AG04449 (cell line): ENCODE measurements around the gene FBXL17.

Source experiments
- CTCF ChIA-PET: fragments of 350-600 bp; formaldehyde crosslinking; extraction: SDS; loops from one replicate; lab custom pipeline; 2021; ENCODE audit warnings: antibody characterized with exemption; lab: Yijun Ruan, JAX
- POLR2A ChIA-PET: fragments of 400-600, 350-600 bp; formaldehyde crosslinking; extraction: SDS; loops from one replicate; lab custom pipeline; 2020; ENCODE audit warnings: antibody characterized with exemption, inconsistent platforms; lab: Yijun Ruan, JAX
- DNase-seq: peaks from one replicate; pipeline ENCODE4 v3.0.0-alpha.2; 2010; ENCODE audit warnings: low read depth, low spot score
- H3K4me3 ChIP-seq: 2 replicates; pipeline ENCODE4 v1.5.1; 2011; ENCODE audit warnings: low read depth, mild to moderate bottlenecking, control low read depth, low read length
- TF ChIP-seq, protein P1 (sequence below): IDR thresholded peaks from one replicate; pipeline ENCODE4 v1.5.1; 2011; ENCODE audit warnings: mild to moderate bottlenecking, moderate library complexity, low read length, control low read depth, inconsistent platforms; ENCODE audit not compliant: insufficient read depth; ENCODE audit errors: missing control alignments

The FBXL17 gene

DNA sequence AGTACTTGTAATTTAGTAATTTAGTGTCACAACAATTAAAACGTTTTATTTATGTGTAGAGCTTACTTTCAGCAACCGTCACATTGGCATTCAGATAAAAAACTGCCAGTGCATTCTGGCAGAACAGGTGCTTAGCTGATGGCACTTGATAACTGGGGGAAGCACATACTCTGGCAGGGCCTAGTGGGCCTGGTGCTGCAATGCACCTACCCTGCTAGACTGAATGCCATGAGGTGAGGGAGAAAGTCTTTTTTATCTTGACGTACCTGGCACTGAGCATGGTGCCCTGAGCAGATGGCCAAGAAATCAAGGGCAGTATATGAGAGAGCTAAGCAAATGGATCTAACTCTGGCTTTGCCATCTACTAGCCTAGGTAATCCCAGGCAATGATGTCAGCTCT lies 430.6 kb downstream of the FBXL17 start:
- ChIA-PET CTCF (interaction anchor here (0.5 kb wide), 1 partner anchor 148 kb away, joined by 3 read pairs; no protein-coding TSS in a partner anchor), POLR2A (no interaction called here)
- H3K4me3 ChIP-seq = no peak overlapping the region
- no peak for DNase-seq
- TF ChIP-seq, protein P1, sequence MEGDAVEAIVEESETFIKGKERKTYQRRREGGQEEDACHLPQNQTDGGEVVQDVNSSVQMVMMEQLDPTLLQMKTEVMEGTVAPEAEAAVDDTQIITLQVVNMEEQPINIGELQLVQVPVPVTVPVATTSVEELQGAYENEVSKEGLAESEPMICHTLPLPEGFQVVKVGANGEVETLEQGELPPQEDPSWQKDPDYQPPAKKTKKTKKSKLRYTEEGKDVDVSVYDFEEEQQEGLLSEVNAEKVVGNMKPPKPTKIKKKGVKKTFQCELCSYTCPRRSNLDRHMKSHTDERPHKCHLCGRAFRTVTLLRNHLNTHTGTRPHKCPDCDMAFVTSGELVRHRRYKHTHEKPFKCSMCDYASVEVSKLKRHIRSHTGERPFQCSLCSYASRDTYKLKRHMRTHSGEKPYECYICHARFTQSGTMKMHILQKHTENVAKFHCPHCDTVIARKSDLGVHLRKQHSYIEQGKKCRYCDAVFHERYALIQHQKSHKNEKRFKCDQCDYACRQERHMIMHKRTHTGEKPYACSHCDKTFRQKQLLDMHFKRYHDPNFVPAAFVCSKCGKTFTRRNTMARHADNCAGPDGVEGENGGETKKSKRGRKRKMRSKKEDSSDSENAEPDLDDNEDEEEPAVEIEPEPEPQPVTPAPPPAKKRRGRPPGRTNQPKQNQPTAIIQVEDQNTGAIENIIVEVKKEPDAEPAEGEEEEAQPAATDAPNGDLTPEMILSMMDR = no peak

DNA sequence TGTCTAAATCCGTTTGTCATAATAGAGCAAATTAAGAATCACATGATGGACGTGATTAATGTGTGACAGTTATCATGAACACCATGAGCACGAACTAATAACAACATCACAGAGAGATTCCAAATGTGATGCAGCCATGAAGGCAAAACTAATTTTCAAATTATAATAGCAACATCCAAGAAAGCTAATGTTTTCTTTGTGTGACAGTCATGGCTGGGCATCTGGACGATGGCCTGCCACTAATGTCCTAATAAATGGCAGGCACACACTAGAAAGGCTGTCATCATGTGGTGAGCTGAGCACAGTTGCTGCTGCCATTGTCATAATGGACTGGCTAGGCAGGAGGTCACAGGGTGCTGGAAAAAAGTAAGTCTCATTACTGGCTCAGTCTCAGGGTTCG lies 431.1 kb downstream of the FBXL17 start:
- TF ChIP-seq, protein P1 = no peak
- POLR2A ChIA-PET = no interaction called here
- CTCF ChIA-PET = interaction anchor here (0.5 kb wide), 1 partner anchor 148 kb away, joined by 3 read pairs; no protein-coding TSS in a partner anchor
- no peak overlapping the region for H3K4me3 ChIP-seq
- DNase-seq = no peak

DNA sequence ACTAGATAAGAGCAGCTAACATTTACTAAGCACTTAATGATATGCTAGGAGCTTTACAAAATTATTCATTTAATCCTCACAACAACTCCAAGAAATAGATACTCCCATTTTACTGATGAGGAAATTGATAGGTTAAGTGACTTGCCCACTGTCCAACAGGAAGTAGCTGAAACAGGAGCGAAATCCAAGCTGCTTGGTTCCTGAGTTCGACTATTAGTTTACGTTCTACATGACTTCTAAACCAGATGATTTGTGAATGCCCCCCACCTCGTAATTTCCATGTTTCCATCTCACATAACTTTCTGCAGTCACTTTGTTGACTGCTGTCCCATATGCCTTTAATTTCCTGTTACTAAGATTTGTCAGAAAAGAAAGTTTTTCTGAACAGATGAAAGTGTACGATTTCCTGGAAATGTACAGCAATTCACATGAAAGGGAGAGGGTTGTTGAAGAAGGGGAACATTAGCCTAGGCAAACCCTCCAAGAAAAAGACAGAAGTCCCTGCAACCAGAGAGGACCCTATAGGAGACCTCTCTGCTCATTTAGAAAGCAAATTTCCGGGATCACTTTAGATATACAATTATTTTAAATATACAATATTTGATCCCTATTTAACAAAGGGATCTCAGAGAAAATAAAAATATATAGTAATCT lies 432.1 kb downstream of the FBXL17 start:
- POLR2A ChIA-PET = no interaction called here
- no peak overlapping the region for H3K4me3 ChIP-seq
- CTCF ChIA-PET = interaction anchor here (1.2 kb wide), 1 partner anchor 14 kb away, joined by 3 read pairs; no protein-coding TSS in a partner anchor
- TF ChIP-seq, protein P1 = no peak
- no peak for DNase-seq

DNA sequence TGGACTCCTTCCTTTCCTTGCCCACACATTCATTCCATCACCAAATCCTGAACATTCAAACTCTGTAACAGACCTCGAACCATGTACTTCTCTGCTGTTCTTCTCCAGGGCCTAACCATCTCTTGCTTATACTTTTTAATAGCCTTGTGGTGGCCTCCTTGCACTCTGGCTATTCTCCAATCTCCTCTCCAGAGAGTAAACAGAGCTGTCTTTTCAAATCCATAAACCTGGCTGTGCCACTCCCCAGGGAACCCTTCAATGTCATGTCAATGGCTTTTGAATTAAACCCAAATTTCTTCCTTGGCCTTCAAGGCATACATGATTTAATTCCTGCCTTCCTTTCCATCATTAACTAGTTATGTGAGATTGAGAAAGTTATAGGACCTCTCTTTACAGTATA lies 433.5 kb downstream of the FBXL17 start:
- TF ChIP-seq, protein P1 = no peak
- no peak for DNase-seq
- CTCF ChIA-PET = no interaction called here
- no peak overlapping the region for H3K4me3 ChIP-seq
- POLR2A ChIA-PET = no interaction called here

DNA sequence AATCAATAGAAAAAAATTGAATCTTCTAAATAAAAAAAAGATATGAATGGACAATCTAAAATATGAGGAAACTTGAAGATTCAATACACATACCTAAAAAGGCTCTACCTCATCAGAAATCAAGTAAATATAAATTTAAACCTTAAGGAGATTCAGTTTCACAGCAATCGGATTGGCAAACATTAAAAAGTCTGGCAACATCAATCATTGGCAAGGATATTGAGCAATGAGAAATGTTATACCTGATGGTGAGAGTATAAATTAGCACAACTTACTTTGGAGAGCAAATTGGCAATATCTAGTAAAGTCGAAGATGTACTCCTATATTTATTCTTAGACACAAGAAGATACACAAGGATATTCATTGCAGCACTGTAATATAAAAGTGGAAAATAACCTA lies 436.8 kb downstream of the FBXL17 start:
- DNase-seq = no peak
- POLR2A ChIA-PET = no interaction called here
- TF ChIP-seq, protein P1 = no peak
- CTCF ChIA-PET = no interaction called here
- no peak overlapping the region for H3K4me3 ChIP-seq

DNA sequence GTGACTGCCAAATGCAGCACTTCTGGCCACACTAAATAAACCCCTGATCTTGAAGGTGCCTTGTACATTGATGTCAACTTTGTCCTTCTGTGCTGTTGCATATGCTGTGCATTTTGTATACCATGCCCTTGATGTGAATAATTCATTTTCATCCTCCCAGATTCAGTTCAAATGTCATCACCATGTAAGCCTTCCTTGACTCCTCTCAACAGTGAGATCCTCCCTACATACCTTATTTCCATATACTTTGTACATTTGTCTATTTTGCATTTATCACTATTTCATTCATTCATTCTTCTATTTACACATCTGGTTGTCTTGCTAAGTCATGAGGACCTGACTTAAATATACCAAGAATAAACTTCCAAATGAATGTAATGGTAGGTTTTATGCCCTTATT lies 438.0 kb downstream of the FBXL17 start:
- no peak for DNase-seq
- ChIA-PET POLR2A (no interaction called here), CTCF (no interaction called here)
- H3K4me3 ChIP-seq = no peak overlapping the region
- TF ChIP-seq, protein P1 = no peak
